ENCODE results near the gene GTSE1. TPM values are rescaled to one million over a fixed set of nuclear protein-coding genes. Genes with fewer than 3 reads are reported as not detected.

Gene GTSE1
- total and polyA plus RNA-seq, 5 donors from 2014 or later = 0.17 to 1.3 (median 0.47) TPM; not detected in 1

DNA sequence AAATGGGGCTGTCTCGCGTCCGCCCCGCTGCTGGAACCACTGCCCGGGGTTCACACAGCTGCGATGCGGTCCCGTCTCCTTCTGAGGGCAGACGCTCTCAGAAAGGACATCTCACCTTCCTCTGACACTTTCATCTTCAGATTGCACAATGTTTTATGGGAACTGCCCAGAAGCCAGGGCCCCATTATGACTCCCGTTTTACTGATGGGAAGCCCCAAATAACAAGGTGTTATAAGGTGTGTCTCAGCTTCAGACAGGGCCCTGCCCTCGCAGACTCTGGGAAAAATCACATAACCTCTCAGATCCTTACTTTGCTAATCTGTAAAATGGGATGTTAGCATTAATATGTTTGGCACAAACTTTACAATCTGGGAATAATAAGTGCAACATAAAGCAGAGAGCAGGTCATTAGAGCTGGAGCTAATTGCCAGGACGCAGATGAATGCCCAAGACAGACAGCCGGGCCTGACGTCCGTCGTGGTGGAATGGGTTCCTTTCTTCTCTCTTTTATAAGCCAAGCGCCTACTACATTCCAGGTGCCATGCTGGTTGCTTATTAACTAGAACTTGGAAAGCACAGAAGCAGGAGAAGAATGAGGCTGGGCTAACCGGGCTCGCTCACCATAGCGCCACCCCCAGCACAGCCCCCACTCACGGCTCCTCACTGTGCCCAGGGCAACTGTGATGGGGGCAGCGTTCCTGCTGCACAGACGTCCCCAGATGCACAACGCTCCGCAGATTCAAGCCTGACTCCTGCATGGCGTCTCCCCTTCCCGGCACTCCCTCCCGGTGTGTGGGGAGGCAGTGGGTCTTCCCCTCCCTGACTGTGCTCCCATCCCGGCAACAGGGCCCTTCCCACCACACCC, 82.6 kb downstream of the GTSE1 start:
- ATAC-seq (ENCODE audit: low read depth in 2 of 2) (no peak), DNase-seq (no peak)
- Histone ChIP-seq H3K4me3 (ENCODE audit: low read depth, low read length) (no peak overlapping the region), H3K27me3 (ENCODE audit: control insufficient read depth, insufficient read depth, low read length) (no peaks in the 10 kb centered on the region), H3K9me3 (ENCODE audit: control insufficient read depth in 2 of 2, low read length in 2 of 2) (peaks cover 0 to 2% of the 10 kb centered on the region in 2 experiments), H3K4me1 (ENCODE audit: control insufficient read depth, insufficient read depth, low read length, poor library complexity, severe bottlenecking) (peaks cover 2% of the 10 kb centered on the region), H3K27ac (ENCODE audit: insufficient read depth, low read length, poor library complexity, severe bottlenecking) (no peak overlapping the region), H3K36me3 (ENCODE audit: control insufficient read depth, insufficient read depth, low read length) (no peaks in the 10 kb centered on the region)
- Mint-ChIP-seq H3K27ac (peak overlapping the region in 1 of 3 donors; percentile 74), H3K4me1 (peaks cover 0 to 6% (median under 1%) of the 10 kb centered on the region in 4 donors), H3K4me3 (no peak overlapping the region), H3K36me3 (peaks cover 3% of the 10 kb centered on the region), H3K27me3 (no peaks in the 10 kb centered on the region), H3K9me3 (peaks cover 0 to 11% (median 2%) of the 10 kb centered on the region in 7 donors)

- H3K4me1 ChIP-seq (ENCODE audit: control insufficient read depth, insufficient read depth, low read length, poor library complexity, severe bottlenecking) = no peaks in the 10 kb centered on the region
- no peak for ATAC-seq (ENCODE audit: low read depth in 2 of 2)
- H3K4me1 Mint-ChIP-seq = peaks cover 0 to 3% (median 0%) of the 10 kb centered on the region in 4 donors
- H3K4me3 ChIP-seq (ENCODE audit: low read depth, low read length) = no peak overlapping the region
- no peaks in the 10 kb centered on the region for H3K36me3 ChIP-seq (ENCODE audit: control insufficient read depth, insufficient read depth, low read length)
- no peaks in the 10 kb centered on the region for H3K27me3 Mint-ChIP-seq
- no peak overlapping the region for H3K4me3 Mint-ChIP-seq
- H3K27me3 ChIP-seq (ENCODE audit: control insufficient read depth, insufficient read depth, low read length) = no peaks in the 10 kb centered on the region
- no peak for DNase-seq
- H3K27ac Mint-ChIP-seq = peak overlapping the region in 1 of 3 donors; percentile 74
- no peak overlapping the region for H3K27ac ChIP-seq (ENCODE audit: insufficient read depth, low read length, poor library complexity, severe bottlenecking)
- peaks cover 0 to 11% (median 2%) of the 10 kb centered on the region in 7 donors for H3K9me3 Mint-ChIP-seq
- peaks cover 0 to 2% of the 10 kb centered on the region in 2 experiments for H3K9me3 ChIP-seq (ENCODE audit: control insufficient read depth in 2 of 2, low read length in 2 of 2)
- peaks cover 3% of the 10 kb centered on the region for H3K36me3 Mint-ChIP-seq
These were observed 83.4 kb downstream of the GTSE1 start for GRCh38 chr22:46380069-46380468.

Other genes with a start within 250 kb of the GTSE1 start
- 10.3 TPM for gene PPARA, start 146.3 kb upstream of the GTSE1 start, total RNA-seq
- 1 to 10 TPM in 3 of 4 donors, under 1 TPM in 1; 0.67 to 4.2 (median 3.2) TPM for gene PPARA, start 146.3 kb upstream of the GTSE1 start, polyA plus RNA-seq
- 5.5 TPM for gene CDPF1, start 46.6 kb upstream of the GTSE1 start, total RNA-seq
- gene CDPF1, start 46.6 kb upstream of the GTSE1 start, polyA plus RNA-seq = 10 to 100 TPM; 16.7 to 24.7 (median 20.5) TPM
- gene PKDREJ, start 33.5 kb upstream of the GTSE1 start, total RNA-seq = not detected
- under 1 TPM in 1 of 4 donors, not detected in 3; 0.19 TPM for gene PKDREJ, start 33.5 kb upstream of the GTSE1 start, polyA plus RNA-seq
- 7.1 TPM for gene TTC38, start 28.9 kb upstream of the GTSE1 start, total RNA-seq
- gene TTC38, start 28.9 kb upstream of the GTSE1 start, polyA plus RNA-seq = 10 to 100 TPM in 1 of 4 donors, 1 to 10 TPM in 3; 5.1 to 10.9 (median 5.7) TPM
- 63.3 TPM for gene TRMU, start 38.8 kb downstream of the GTSE1 start, total RNA-seq
- gene TRMU, start 38.8 kb downstream of the GTSE1 start, polyA plus RNA-seq = 10 to 100 TPM; 11.0 to 17.8 (median 16.4) TPM
- 0.76 TPM for gene CELSR1, start 240.8 kb downstream of the GTSE1 start, total RNA-seq
- 1 to 10 TPM in 1 of 4 donors, under 1 TPM in 2, not detected in 1; 0.10 to 1.4 (median 0.14) TPM for gene CELSR1, start 240.8 kb downstream of the GTSE1 start, polyA plus RNA-seq